Activated T-cell treated with anti-CD3 and anti-CD28 coated beads for 24 hours (primary cell): ENCODE data around the gene ZFPL1.
"Not testable (repeated sequence)": the region's sequence is repeated elsewhere in the genome, so short reads cannot be mapped to it uniquely, and the experiment has no call there.

Experiments used
- DNase-seq: peaks from one replicate; pipeline ENCODE4 v3.0.0-alpha.2; 2020; ENCODE audit warnings: low read depth

Gene ZFPL1

DNA sequence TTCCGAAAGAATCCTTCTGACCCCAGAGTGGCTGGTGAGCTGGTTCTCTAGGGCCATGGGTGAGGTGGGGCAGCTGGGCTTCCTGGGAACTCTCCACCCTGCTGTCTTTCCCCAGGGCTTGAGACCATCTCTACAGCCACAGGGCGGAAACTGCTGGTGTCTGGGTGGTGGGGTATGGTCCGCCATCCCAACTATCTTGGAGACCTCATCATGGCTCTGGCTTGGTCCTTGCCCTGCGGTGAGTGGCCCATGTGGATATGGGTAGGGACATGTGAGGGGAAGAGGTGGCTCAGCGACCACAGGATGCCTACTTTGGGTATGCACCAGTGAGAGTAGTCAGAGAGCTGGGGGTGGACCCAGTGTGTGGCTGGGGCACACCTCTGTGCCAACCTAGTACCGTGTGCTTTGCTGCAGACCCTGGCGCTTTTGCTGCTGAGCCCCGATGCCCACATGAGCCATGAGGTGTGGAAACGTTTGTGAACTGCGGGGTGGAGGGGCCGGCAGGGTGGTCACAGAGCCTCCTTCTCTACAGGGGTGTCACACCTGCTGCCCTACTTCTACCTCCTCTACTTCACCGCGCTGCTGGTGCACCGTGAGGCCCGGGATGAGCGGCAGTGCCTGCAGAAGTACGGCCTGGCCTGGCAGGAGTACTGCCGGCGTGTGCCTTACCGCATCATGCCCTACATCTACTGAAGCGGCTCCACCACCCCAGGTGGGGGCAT lies 31.5 kb downstream of the ZFPL1 start:
- no peak for DNase-seq

DNA sequence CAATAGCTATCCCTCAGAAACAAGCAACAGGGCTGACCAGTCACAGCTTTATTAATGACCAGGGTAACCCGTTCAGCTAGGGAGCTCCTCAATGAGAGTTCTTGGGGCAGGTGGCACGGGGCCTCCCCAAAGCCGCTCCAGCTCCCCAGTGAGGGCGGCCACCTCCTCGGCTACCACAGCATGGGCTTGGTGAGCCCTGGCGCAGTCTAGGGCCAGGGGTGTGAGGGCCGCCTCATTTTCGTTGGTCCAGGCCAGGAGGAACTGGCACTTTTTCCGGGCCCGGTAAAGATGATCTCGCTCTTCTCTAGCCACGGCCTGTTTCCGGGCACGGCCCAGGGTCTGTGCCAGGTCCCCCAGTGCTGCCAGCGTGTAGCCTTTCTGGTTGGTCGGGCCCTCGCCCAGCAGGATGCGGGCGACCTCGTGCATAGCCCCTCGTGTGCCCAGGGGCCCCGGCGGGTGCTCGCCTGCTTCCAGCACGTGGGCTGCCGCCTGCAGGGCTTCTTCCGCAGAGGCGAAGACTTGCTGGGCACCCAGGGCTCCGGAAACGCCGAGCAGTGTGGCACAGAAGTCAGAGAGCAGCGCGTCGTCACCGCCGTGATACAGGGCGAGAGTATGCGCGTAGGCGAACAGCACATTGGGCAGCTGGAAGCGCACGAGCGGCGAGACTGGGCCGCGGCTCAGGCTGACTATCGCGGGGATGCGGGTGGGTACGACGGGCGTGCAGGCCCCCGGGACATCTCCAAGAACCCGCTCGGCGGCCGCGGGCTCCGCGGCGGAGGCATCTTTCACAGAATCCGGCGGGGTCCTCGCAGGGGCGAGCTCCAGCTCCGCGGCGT lies 32.6 kb downstream of the ZFPL1 start:
- no peak for DNase-seq

DNA sequence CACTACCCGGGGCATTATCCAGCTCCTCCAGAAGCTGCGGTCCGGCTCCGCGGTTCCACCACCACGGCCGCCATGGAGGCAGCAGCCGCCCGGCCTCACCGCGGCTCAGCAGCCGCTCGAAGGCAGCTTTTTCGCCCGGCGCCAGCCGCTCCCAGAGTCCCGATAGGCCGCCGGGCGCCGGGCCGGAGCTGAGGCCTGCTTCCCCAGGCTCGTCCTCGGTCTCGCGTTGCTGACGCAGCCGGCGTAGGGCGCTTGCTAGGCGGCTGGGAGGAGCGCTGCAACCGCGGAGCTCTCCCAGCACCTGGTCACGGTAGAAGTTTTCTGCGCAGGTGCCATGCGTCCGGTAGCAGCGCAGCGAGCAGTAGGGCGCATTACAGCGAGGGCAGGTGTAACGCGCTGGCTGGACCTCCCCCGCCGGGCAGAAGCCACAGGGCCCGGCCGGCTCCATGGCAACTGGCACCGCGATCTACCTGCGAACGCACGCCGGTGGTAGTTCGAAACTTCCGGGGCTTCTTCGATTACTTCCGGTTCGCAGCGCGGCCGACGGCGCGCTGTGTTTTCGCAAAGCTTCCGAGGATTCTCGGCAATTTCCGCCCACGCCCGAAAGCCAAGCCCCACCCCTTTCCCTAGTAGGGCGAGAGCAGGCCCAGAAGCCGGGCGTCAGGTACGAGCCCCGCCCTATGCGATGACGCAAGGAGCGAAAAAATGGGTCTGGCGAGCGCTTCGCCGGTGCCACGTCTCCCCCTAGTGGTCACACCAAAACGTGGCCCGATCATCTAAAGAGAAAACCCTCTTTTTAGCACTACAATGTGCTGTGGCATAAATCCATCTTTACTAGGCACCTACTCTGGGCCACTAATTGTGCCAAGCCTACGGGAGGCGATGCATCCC lies 33.4 kb downstream of the ZFPL1 start, which contains the start of gene ZNHIT2:
Gene ZNHIT2 (minus strand): TSS at position 496 of the 891 bp plus-strand sequence. CDS start 48 bp downstream, at position 448.
- DNase-seq, result peak; percentile 100

DNA sequence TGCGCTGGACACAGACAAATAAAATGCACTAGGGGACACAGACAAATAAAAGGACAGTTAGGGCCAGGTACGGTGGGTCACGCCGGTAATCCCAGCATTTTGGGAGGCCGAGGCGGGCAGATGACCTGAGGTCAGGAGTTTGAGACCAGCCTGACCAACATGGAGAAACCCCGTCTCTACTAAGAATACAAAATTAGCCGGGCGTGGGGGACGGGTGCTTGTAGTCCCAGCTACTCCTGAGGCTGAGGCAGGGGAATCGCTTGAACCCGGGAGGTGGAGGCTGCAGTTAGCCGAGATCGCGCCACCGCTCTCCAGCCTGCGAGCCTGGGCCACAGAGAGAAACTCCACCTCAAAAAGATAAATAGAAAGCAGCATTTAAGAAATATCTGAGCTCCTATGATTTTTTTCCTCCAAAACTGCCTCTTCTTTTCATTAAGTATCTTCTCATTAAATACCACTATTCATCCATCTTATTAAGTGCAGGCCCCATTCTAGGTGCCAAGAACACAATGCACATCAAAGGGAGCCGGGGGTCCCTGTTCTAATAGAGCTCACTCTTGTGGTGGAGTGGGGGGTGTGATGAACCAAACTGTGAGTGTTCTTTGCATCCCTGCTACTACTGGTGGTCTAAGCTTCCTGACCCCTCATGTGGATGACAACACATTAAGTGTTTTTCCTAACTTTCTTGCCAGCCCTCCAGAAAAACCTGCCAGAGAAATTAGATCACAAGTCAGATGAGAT lies 34.2 kb downstream of the ZFPL1 start:
- no peak for DNase-seq

DNA sequence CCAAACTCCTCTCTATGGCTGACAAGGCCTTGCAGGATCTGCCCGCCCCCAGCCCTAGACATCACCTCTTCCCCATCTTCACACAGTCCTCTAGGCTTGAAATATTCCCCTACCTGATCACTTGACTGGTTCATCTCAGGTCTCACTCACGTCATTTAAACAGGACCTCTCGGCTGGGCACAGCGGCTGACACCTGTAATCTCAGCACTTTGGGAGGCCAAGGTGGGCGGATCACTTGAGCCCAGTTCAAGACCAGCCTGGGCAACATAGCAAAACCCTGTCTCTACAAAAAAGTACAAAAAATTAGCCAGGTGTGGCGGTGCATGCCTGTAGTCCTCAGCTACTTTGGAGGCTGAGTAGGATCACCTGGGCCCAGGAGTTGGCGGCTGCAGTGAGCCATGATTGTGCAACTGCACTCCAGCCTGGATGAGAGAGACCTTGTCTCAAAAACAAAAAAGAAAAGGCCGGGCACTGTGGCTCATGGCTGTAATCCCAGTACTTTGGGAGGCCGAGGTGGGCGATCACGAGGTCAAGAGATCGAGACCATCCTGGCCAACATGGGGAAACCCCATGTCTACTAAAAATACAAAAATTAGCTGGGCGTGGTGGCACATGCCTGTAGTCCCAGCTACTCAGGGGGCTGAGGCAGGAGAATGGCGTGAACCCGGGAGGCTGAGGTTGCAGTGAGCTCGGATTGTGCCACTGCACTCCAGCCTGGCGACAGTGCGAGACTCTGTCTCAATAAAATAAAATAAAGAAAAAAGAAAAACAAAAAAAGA lies 35.1 kb downstream of the ZFPL1 start:
- not testable (repeated sequence) for DNase-seq

DNA sequence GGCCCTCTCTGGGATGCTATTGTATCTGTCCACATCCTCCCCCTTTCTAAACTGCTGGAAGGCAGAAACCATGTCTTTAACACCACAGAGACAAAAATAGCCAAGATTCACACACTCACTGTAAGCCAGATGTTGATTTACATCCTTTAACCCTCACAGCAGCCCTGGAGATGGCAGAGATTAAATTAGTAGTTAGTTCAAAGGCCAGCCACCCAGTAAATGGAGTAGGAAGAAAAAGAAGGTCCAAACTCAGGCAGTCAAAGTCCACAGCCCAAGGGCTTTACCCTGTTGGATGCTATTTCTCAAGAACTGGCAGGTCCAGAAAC lies 35.6 kb downstream of the ZFPL1 start:
- no peak for DNase-seq

DNA sequence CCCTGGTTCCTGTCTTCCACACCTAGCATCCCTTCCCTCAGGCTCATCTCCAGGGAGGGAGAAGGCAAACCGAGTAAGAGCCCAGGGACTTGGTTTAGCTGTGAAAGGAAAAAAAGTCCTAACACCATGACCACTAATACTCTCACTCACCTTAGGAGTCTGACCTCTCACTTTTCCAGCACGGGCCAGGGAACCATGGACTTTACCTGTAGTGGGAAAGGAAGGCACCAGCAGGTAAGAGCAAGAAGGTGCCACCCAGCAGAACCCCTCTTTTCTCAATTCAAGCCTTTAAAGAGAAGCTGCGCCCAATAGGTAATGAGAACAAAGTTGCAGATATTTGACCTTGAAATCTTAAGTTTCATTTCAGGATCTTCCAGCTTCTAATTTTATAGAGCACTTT lies 36.8 kb downstream of the ZFPL1 start:
- no peak for DNase-seq

DNA sequence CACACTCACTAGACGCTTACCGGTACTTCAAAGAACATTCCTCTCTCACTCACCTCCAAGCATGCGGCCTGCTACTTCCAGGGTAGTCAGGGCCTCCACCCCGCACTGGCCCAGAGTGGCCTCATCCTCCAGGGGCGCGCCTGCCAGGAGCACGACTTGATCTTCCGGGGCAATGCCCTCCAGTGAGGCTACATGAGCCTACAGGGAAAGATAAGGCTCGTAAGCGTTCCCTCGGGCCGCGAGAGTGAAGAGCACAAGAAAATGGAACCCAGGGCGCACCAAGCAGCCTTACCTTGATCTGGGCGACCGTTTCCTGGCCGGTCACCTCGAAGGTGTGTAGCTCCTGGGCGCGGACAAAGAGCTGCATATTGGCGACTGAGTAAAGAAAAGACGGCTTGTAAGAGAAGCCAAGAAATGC lies 37.4 kb downstream of the ZFPL1 start:
- no peak for DNase-seq

DNA sequence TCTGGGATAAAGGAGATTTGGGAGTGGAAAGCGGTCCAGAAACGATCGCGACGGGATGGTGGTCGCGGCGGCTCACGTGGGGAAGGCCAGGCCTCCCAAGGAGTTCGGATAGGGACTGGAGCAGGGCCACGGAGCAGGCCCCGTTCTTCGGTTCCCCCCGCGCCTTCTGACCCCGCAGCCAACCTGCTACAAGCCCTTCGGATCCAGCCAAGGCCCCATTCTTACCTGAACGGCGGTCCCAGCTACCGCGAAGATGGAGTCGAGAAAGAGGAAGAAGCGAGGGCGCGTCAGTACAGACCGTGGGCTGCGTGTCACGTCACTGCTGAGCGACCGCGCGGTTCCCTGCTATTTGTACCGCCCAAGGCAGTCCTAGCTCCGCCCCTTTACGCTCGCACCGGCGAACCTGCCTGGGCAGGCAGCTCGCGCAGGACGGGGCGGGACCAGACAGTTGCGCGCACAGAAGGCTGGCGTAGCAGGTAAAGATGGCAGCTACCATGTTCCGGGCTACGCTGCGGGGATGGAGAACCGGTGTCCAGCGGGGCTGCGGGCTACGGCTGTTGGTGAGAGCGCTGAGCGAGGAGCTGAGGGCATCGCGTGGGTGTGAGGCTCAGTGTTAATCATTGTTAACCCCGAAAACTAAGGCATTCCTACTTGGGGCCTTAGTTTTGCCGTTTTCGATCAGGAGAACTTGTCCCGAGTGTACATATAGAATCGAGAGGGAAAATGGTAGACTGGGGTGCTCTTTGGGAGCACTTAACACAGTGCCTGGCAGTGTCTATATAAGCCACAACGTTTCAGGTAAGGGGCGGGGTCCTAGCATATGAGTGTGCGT lies 38.1 kb downstream of the ZFPL1 start, which contains the start of the genes FAU and MRPL49:
Gene FAU (minus strand): TSS at position 270 of the 832 bp plus-strand sequence. CDS start 321 bp downstream, outside the sequence.
Gene MRPL49 (plus strand): TSS at position 457 of the 832 bp plus-strand sequence. CDS start 26 bp downstream, at position 483.
- peak; percentile 98 for DNase-seq

DNA sequence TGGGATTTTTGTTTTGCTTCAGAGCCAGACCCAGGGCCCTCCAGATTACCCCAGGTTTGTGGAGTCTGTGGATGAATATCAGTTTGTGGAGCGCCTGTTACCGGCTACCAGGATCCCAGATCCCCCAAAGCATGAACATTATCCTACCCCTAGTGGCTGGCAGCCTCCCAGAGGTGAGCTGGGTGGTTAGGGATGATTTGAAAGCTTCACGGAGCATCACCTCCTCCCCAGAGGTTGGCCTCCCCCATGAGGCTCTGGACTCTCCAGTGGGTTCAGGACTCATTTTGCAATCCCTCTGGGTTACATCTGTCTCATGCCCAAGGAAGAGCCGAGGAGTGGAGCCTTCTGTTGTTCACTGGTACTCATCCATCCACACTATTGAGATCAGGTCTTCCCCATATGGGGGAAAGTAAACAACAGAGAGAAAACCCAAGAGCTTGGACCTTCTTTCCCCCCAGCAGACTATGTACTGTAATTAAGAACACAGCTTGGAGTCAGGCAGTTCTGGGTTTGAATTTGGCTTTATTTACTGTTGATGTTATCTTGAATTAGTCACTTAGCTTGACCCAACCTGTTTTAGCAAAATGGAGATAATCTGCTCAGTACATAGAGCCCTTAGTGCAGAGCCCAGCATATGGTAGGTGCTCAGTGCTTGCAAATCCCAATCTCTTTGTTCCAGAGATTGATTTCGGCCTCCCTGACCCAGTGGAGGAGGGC lies 40.6 kb downstream of the ZFPL1 start:
- DNase-seq, result no peak

DNA sequence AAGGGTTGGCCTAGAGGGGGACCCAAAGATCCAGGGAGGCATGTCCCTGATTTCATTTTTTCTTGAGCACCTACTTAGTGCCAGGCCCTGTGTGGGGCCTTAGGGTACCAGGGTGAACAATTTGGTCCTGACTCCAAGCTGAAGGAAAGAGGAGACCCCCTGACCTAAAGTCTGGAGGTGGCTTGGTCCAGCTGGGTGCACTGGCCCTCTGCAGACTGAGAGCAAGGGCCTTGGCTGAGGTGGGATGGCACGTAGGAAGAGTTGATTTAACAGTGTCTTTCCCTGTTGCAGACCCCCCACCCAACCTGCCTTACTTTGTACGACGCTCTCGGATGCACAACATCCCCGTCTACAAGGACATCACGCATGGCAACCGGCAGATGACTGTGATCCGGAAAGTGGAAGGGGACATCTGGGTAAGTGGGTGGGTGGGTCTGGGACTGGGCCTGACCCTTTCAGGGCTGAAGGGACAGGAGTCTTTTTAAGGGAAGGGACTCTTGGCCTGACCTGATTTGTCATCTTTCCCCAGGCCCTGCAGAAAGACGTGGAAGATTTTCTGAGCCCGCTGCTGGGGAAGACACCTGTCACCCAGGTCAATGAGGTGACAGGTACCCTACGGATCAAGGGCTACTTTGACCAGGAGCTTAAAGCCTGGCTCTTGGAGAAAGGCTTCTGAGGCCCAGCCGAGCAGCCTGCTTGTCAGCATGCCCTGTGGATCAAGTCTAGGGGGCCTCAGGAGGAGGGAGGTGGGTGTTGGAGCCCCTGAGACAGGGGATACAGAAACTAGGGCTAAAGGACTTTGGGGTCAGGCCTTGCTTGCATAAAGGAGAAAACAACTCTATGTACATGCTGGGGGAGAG lies 41.4 kb downstream of the ZFPL1 start:
- no peak for DNase-seq

DNA sequence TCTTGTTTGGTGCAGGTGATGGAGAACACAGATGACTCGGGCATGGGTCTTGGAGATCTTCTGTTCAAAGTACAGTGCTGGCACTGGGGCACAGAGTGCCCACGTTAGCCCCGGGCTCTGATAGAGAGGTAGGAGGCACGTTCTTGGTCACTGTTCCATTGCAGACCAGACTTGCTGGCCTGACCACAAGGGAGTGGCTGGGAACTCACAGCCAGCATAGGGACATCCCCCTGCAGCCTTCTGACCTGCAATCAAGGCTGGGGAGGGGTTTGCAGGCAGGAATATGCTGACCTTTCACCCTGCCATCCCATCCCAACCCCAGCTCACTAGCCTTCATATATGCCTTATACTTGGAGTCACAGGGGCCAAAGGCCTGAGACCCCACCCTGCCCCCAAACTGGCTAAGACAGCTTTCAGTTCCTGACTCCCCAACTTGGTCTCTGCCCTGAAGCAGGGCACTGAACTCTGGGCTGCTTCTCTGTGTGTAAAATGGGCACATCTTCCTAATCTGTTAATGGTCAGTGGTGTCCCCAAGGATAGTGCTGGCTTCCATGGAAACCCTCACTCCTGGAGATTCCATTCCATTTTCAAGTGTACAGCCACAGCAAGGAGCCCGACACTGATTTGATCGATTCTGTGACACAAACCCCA lies 42.7 kb downstream of the ZFPL1 start:
- DNase-seq, result no peak

DNA sequence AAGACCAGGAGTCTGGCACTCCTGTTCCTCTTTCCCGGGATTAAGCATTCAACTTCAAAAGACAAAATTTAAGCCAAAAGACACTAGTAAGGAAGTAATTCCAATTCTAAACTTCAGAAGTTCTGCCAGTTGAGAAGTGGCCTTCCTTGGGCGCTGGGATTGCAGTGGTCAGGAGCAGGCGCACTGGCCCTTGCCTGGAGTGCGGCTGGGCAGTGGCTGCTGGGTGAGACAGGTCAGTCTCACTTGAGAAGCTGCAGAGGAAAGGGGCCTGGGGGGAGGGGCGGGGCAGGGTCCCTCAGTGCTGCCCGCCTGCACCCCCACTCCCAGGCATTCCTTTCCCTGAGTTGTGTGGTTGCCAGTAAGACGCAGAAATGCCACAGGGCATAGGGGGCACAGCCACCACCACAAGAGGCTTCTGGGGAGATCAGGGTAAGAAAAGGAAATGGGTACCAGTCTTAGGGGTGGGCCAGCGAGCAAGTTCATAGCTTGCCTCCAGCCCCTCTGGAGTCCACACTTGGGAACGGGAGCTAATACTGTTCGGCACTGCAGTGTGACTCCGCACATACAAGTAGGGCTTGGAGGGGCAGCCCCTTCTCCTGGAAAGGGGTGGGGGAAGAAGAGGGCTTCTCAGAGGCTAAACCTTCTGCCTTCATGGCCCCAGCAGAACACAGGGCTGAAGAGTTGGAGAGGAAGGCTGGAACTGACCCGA lies 43.6 kb downstream of the ZFPL1 start:
- DNase-seq, result no peak

DNA sequence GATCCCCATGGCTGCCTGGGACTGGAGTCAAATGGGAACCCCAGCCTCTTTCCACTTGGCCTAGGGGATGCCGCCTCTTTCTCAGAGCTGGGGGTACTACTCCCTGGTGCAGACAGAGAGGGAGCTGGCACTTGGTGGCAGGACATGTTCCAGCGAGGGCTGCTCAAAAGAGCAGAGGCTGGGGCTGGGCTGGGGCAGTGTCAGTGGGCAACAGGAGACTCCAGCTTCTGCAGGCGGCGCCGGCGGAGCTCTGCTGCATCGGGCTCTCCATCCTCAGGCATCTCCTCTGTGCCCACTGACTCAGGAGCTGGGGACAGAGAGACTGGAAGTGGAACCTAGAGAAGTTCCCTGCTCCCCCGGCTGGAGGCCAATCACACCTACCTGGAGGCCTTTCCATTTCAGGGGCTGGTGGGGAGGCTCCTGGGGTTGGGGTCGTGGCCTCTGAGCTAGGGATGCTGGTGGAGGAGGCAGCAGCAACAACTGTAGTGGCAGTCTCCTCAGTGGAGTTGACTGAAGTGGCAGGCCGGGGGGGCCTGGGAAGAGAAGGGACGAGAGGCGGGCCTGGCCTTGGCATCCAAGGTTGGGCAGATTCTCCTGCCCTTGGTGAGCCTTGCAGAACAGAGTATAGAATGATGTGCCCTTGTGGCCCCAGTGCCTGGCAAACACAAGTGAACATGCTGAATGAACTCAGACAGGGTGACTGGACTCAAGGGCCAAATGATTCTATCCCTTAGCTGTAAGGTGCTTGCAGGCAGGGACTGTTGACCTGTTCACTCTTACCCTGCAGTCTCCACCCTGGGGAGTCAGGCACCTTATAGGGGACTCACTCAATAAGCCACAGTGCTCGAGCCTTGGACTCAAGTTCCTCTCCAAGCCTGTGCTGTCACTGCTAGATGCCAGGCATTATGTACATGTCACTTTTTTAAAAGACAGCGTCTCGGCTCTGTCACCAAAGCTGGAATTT lies 44.4 kb downstream of the ZFPL1 start:
- no peak for DNase-seq

DNA sequence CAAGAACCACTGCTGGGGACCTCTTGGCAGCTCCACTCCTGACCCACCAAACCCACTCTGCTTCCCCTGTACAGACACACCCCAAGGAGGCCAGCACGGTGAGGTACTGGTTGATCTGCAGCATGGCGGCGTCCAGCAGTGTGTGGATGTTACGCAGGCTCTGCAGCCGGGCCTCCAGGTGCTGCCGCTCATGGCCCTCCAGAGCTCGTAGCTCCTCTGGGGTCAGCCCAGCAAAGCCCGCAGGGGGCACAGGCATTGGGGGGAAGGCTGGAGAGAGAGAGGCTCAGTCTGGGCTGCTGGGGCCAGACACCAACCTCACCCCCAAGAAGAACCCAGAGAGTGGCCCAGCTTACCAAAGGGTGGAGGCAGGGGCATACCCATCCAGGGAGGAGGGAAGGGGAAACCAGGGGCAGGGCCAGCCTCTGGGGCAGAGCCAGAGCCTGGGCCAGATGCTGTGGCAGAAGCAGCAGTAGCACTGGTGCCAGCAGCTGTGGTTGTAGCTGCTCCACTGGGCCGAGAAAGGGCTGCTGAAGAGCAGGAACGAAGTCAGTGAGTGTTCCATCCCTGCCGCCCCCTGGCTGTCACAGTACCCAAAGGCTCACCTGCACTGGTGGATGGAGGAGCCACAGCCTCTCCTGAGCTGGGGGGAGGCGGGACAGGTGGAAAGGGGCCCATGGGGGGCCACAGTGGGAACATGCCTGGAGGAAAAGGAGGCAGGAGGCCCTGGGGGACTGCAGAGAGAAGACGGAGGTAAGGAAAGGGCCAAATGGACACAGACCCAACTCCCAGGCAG lies 45.8 kb downstream of the ZFPL1 start:
- no peak for DNase-seq
